Activated T-helper 2 cell treated with anti-CD3 and anti-CD28 coated beads, Interferon-gamma antibody, Interleukin-2, Interleukin-4, amounts not matched to agents 10 μg/mL and 5 μg/mL and 100 μg/mL, durations not matched to agents 14 hours and 24 hours and 36 hours (primary cell): Measurements from ENCODE around the gene TIMM13. TPM values are rescaled to one million over a fixed set of nuclear protein-coding genes. Genes with fewer than 3 reads are reported as not detected.

ENCODE experiments used
- DNase-seq: peaks from one replicate; pipeline ENCODE4 v3.0.0; 2021; ENCODE audit warnings: low spot score
- H3K27ac Mint-ChIP-seq: one replicate; pipeline ENCODE4 v1.8.0; 2021; ENCODE audit warnings: mixed read lengths
- H3K27me3 Mint-ChIP-seq: one replicate; pipeline ENCODE4 v1.8.0; 2021; ENCODE audit warnings: low read depth, mixed read lengths
- H3K36me3 Mint-ChIP-seq: one replicate; pipeline ENCODE4 v1.8.0; 2021; ENCODE audit warnings: low read depth, mixed read lengths
- H3K4me1 Mint-ChIP-seq: one replicate; pipeline ENCODE4 v1.8.0; 2021; ENCODE audit warnings: low read depth, mixed read lengths
- H3K4me3 Mint-ChIP-seq: one replicate; pipeline ENCODE4 v1.8.0; 2021; ENCODE audit warnings: low read depth, mild to moderate bottlenecking, moderate library complexity, mixed read lengths
- H3K9me3 Mint-ChIP-seq: one replicate; pipeline ENCODE4 v1.8.0; 2021; ENCODE audit warnings: mixed read lengths
- intact Hi-C: fragments of 100-400 bp; cut with micrococcal nuclease; formaldehyde crosslinking; loops from one replicate; pipeline ENCODE4 v1.15.1; 2023
- total RNA-seq: library from RNA; stranded (reverse); gene quantifications from 2 replicates; pipeline ENCODE4 v1.2.3, GENCODE V29; 2022

The TIMM13 gene
- total RNA-seq, 1 donor from 2014 or later, result 139 TPM

- H3K27me3 Mint-ChIP-seq, result no peaks in the 10 kb centered on the region
- intact Hi-C loops, result no loop called here
- no peaks in the 10 kb centered on the region for H3K9me3 Mint-ChIP-seq
- peaks cover 20% of the 10 kb centered on the region for H3K4me1 Mint-ChIP-seq
- no peak overlapping the region for H3K4me3 Mint-ChIP-seq
- no peak for DNase-seq
- no peak overlapping the region for H3K27ac Mint-ChIP-seq
- H3K36me3 Mint-ChIP-seq, result peaks cover 26% of the 10 kb centered on the region
These were observed 23.8 kb upstream of the TIMM13 start for GRCh38 chr19:2451138-2451537.

- no peak overlapping the region for H3K4me3 Mint-ChIP-seq
- H3K27me3 Mint-ChIP-seq, result no peaks in the 10 kb centered on the region
- DNase-seq, result no peak
- peaks cover 30% of the 10 kb centered on the region for H3K36me3 Mint-ChIP-seq
- no peaks in the 10 kb centered on the region for H3K9me3 Mint-ChIP-seq
- no peak overlapping the region for H3K27ac Mint-ChIP-seq
- peaks cover 10% of the 10 kb centered on the region for H3K4me1 Mint-ChIP-seq
- intact Hi-C loops, result no loop called here
These were observed 21.6 kb upstream of the TIMM13 start for GRCh38 chr19:2449019-2449418.

- DNase-seq, result no peak
- H3K9me3 Mint-ChIP-seq, result no peaks in the 10 kb centered on the region
- peak overlapping the region; percentile 80 for H3K27ac Mint-ChIP-seq
These were observed 19.0 kb upstream of the TIMM13 start for GRCh38 chr19:2446381-2446780.

GRCh38 chr19:2444251-2445002 is 17.0 kb upstream of the TIMM13 start:
- peaks cover 28% of the 10 kb centered on the region for H3K36me3 Mint-ChIP-seq
- DNase-seq, result no peak
- no peak overlapping the region for H3K27ac Mint-ChIP-seq
- no peak overlapping the region for H3K4me3 Mint-ChIP-seq
- H3K4me1 Mint-ChIP-seq, result peaks cover 8% of the 10 kb centered on the region
- intact Hi-C loops, result no loop called here
- H3K27me3 Mint-ChIP-seq, result no peaks in the 10 kb centered on the region
- no peaks in the 10 kb centered on the region for H3K9me3 Mint-ChIP-seq

More at GRCh38 chr19:2446381-2446780, 19.0 kb upstream of the TIMM13 start:
- peaks cover 30% of the 10 kb centered on the region for H3K36me3 Mint-ChIP-seq
- no peaks in the 10 kb centered on the region for H3K27me3 Mint-ChIP-seq
- peak overlapping the region; percentile 47 for H3K4me3 Mint-ChIP-seq
- intact Hi-C loops, result no loop called here
- H3K4me1 Mint-ChIP-seq, result peaks cover 8% of the 10 kb centered on the region

GRCh38 chr19:2443785-2444182 is 16.4 kb upstream of the TIMM13 start:
- H3K4me1 Mint-ChIP-seq, result peaks cover 8% of the 10 kb centered on the region
- no peak overlapping the region for H3K27ac Mint-ChIP-seq
- DNase-seq, result no peak
- no peaks in the 10 kb centered on the region for H3K27me3 Mint-ChIP-seq
- intact Hi-C loops, result no loop called here
- H3K36me3 Mint-ChIP-seq, result peaks cover 28% of the 10 kb centered on the region
- no peaks in the 10 kb centered on the region for H3K9me3 Mint-ChIP-seq
- H3K4me3 Mint-ChIP-seq, result no peak overlapping the region

- H3K27me3 Mint-ChIP-seq, result no peaks in the 10 kb centered on the region
- no peak overlapping the region for H3K27ac Mint-ChIP-seq
These were observed 15.9 kb upstream of the TIMM13 start for GRCh38 chr19:2443116-2443784.

GRCh38 chr19:2441096-2441752 is 13.8 kb upstream of the TIMM13 start:
- H3K27me3 Mint-ChIP-seq, result no peaks in the 10 kb centered on the region
- peaks cover 26% of the 10 kb centered on the region for H3K36me3 Mint-ChIP-seq
- H3K9me3 Mint-ChIP-seq, result no peaks in the 10 kb centered on the region
- intact Hi-C loops, result no loop called here
- no peak overlapping the region for H3K27ac Mint-ChIP-seq
- DNase-seq, result no peak
- H3K4me3 Mint-ChIP-seq, result no peak overlapping the region
- H3K4me1 Mint-ChIP-seq, result no peaks in the 10 kb centered on the region

More at GRCh38 chr19:2443116-2443784, 15.9 kb upstream of the TIMM13 start:
- DNase-seq, result no peak
- intact Hi-C loops, result no loop called here
- peaks cover 28% of the 10 kb centered on the region for H3K36me3 Mint-ChIP-seq
- peaks cover 8% of the 10 kb centered on the region for H3K4me1 Mint-ChIP-seq
- no peaks in the 10 kb centered on the region for H3K9me3 Mint-ChIP-seq
- H3K4me3 Mint-ChIP-seq, result no peak overlapping the region

GRCh38 chr19:2440515-2440914 is 13.1 kb upstream of the TIMM13 start:
- no peak overlapping the region for H3K27ac Mint-ChIP-seq
- no peaks in the 10 kb centered on the region for H3K27me3 Mint-ChIP-seq
- no peaks in the 10 kb centered on the region for H3K9me3 Mint-ChIP-seq
- H3K36me3 Mint-ChIP-seq, result peaks cover 27% of the 10 kb centered on the region
- H3K4me3 Mint-ChIP-seq, result no peak overlapping the region
- intact Hi-C loops, result no loop called here
- DNase-seq, result no peak
- H3K4me1 Mint-ChIP-seq, result no peaks in the 10 kb centered on the region

GRCh38 chr19:2438178-2438577 is 10.8 kb upstream of the TIMM13 start:
- Mint-ChIP-seq H3K4me3 (no peak overlapping the region), H3K27me3 (no peaks in the 10 kb centered on the region), H3K9me3 (no peaks in the 10 kb centered on the region), H3K36me3 (peaks cover 28% of the 10 kb centered on the region), H3K4me1 (no peaks in the 10 kb centered on the region), H3K27ac (no peak overlapping the region)
- no peak for DNase-seq
- intact Hi-C loops, result no loop called here

GRCh38 chr19:2436926-2437325 is 9.5 kb upstream of the TIMM13 start:
- Mint-ChIP-seq H3K36me3 (peaks cover 35% of the 10 kb centered on the region), H3K4me3 (no peak overlapping the region), H3K4me1 (no peaks in the 10 kb centered on the region), H3K27me3 (no peaks in the 10 kb centered on the region), H3K9me3 (no peaks in the 10 kb centered on the region), H3K27ac (no peak overlapping the region)
- DNase-seq, result no peak
- intact Hi-C loops, result no loop called here

- no peak for DNase-seq
- Mint-ChIP-seq H3K27me3 (no peaks in the 10 kb centered on the region), H3K36me3 (peaks cover 35% of the 10 kb centered on the region), H3K9me3 (no peaks in the 10 kb centered on the region), H3K27ac (no peak overlapping the region), H3K4me1 (no peaks in the 10 kb centered on the region), H3K4me3 (no peak overlapping the region)
- intact Hi-C loops, result no loop called here
These were observed 9.0 kb upstream of the TIMM13 start for GRCh38 chr19:2436384-2436783.

- H3K27me3 Mint-ChIP-seq, result no peaks in the 10 kb centered on the region
- peaks cover 42% of the 10 kb centered on the region for H3K36me3 Mint-ChIP-seq
- no peak overlapping the region for H3K4me3 Mint-ChIP-seq
- no peaks in the 10 kb centered on the region for H3K4me1 Mint-ChIP-seq
- no peak for DNase-seq
- H3K9me3 Mint-ChIP-seq, result no peaks in the 10 kb centered on the region
- H3K27ac Mint-ChIP-seq, result no peak overlapping the region
- intact Hi-C loops, result no loop called here
These were observed 7.4 kb upstream of the TIMM13 start for GRCh38 chr19:2434721-2435265.

GRCh38 chr19:2434267-2434666 is 6.9 kb upstream of the TIMM13 start:
- no peak overlapping the region for H3K27ac Mint-ChIP-seq
- peaks cover 44% of the 10 kb centered on the region for H3K36me3 Mint-ChIP-seq
- no peaks in the 10 kb centered on the region for H3K4me1 Mint-ChIP-seq
- no peak for DNase-seq
- intact Hi-C loops, result no loop called here
- H3K27me3 Mint-ChIP-seq, result no peaks in the 10 kb centered on the region
- H3K4me3 Mint-ChIP-seq, result no peak overlapping the region
- no peaks in the 10 kb centered on the region for H3K9me3 Mint-ChIP-seq
